A549 (cell line): ENCODE data around the gene RXRA.

Experiments
- CHD4 ChIP-seq: fragments of 200-600 bp; sonication (generic); IDR thresholded peaks from 2 replicates; pipeline ENCODE4 v1.6.1; 2016; ENCODE audit warnings: antibody characterized with exemption, mild to moderate bottlenecking, borderline replicate concordance
- CTCF ChIP-seq: fragments of >200 bp; sonication (Bioruptor Twin); formaldehyde crosslinking; IDR thresholded peaks from 3 replicates; pipeline ENCODE4 v1.5.1; 2016
- E2F6 ChIP-seq: IDR thresholded peaks from 2 replicates; pipeline ENCODE4 v1.6.1; 2012; ENCODE audit warnings: low read depth, borderline replicate concordance
- GATA3 ChIP-seq: IDR thresholded peaks from 2 replicates; pipeline ENCODE4 v1.6.1; 2012; ENCODE audit warnings: borderline replicate concordance
- POLR2A ChIP-seq: IDR thresholded peaks from 2 replicates; pipeline ENCODE4 v1.6.1; 2012; ENCODE audit warnings: mild to moderate bottlenecking, low read length
- RAD21 ChIP-seq, 2 experiments: fragments of >200 bp in 1 of 2; sonication (Bioruptor Twin) in 1 of 2; formaldehyde crosslinking in 1 of 2; IDR thresholded peaks in 1 of 2; conservative IDR thresholded peaks in 1 of 2; 2 replicates in 1 of 2; 3 replicates in 1 of 2; pipeline ENCODE4 v1.6.1; 2012 to 2018; ENCODE audit warnings: inconsistent platforms in 1 of 2
- ZFP36 ChIP-seq: fragments of 450-650 bp; IDR thresholded peaks from 2 replicates; pipeline ENCODE4 v1.6.1; 2014; ENCODE audit warnings: borderline replicate concordance; ENCODE audit not compliant: partially characterized antibody

DNA sequence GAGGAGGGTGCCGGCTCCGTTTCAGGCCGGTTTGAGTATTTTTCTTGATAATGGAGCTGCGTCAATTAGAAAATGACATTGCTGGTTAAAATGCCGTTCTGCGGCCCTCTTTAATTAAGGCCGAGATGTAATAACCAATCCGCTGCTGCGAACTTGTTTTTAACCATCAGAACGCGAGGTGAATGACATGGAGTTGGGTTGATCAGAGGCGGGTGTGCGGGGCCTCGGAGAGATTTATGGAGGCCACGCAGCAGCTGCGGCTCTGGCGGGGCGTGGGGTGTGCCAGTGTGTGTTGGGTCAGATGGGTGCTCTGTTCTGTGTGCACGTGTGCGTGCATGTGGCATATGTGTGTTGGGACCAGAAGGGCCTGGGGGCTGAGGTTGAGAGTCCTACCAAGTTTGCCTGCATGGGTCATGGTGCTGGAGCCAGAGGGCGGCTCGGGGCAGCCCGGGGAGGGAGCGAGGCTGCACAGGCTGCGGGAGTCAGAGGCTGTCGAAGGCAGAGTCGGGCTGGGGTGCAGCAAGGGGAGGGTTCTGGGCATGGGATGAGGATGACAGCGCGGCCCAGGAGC lies 25.4 kb downstream of the RXRA start:
- no peak for TF ChIP-seq RAD21 (conservative IDR thresholded peaks at IDR 0.05 in 1 of 2, IDR thresholded peaks at IDR 0.05 in 1 of 2)
- TF ChIP-seq CTCF: no peak
- no peak for TF ChIP-seq POLR2A
- no peak for TF ChIP-seq E2F6
- no peak for TF ChIP-seq GATA3
- TF ChIP-seq CHD4: no peak
- no peak for TF ChIP-seq ZFP36
